Measurements from ENCODE around the gene HEATR9.

The HEATR9 gene

GRCh38 chr17:35894206-35894605 is 25.5 kb upstream of the HEATR9 start:
- no peak for FAIRE-seq

- no peak for FAIRE-seq
These were observed 25.1 kb upstream of the HEATR9 start for GRCh38 chr17:35893751-35894150.

- FAIRE-seq, result no peak
These were observed 23.7 kb upstream of the HEATR9 start for GRCh38 chr17:35892091-35893035.

GRCh38 chr17:35891269-35891668 is 22.6 kb upstream of the HEATR9 start:
- FAIRE-seq, result no peak

GRCh38 chr17:35890774-35891155 is 22.1 kb upstream of the HEATR9 start:
- no peak for FAIRE-seq

GRCh38 chr17:35889818-35890773 is 21.4 kb upstream of the HEATR9 start:
- FAIRE-seq, result no peak

- no peak for FAIRE-seq
These were observed 20.6 kb upstream of the HEATR9 start for GRCh38 chr17:35889241-35889640.

GRCh38 chr17:35879773-35880654 is 11.3 kb upstream of the HEATR9 start, which contains the start of gene CCL5:
TSS of gene CCL5 (minus strand) at chr17:35880360.
- no peak for FAIRE-seq

- FAIRE-seq, result no peak
These were observed 9.7 kb upstream of the HEATR9 start for GRCh38 chr17:35878361-35878760.

- FAIRE-seq, result no peak
These were observed 8.8 kb upstream of the HEATR9 start for GRCh38 chr17:35877345-35878029.

GRCh38 chr17:35876534-35876933 is 7.8 kb upstream of the HEATR9 start:
- FAIRE-seq, result no peak

- no peak for FAIRE-seq
These were observed 7.1 kb upstream of the HEATR9 start for GRCh38 chr17:35875800-35876139.

GRCh38 chr17:35875072-35875799 is 6.5 kb upstream of the HEATR9 start:
- no peak for FAIRE-seq

- no peak for FAIRE-seq
These were observed 3.7 kb upstream of the HEATR9 start for GRCh38 chr17:35872196-35872980.

GRCh38 chr17:35870906-35871819 is 2.5 kb upstream of the HEATR9 start:
- FAIRE-seq, result no peak

- FAIRE-seq, result no peak
These were observed 1.1 kb downstream of the HEATR9 start for GRCh38 chr17:35867574-35867973.

- no peak for FAIRE-seq
These were observed 2.2 kb downstream of the HEATR9 start for GRCh38 chr17:35866341-35866950.

GRCh38 chr17:35865412-35866340 is 3.0 kb downstream of the HEATR9 start:
- FAIRE-seq, result no peak

All from TTC549 (cell line).